HEK293 (cell line): ENCODE results near the gene RGS7.

Experiments
- EGR2 ChIP-seq: fragments of 450-650 bp; formaldehyde crosslinking; IDR thresholded peaks from 2 replicates; pipeline ENCODE4 v1.5.1; 2016; ENCODE audit warnings: low read depth, missing biosample characterization, missing genetic modification characterization
- KLF16 ChIP-seq: fragments of 450-650 bp; formaldehyde crosslinking; IDR thresholded peaks from 2 replicates; pipeline ENCODE4 v1.5.1; 2017; ENCODE audit warnings: missing biosample characterization, missing genetic modification characterization
- PRDM1 ChIP-seq: fragments of 450-650 bp; formaldehyde crosslinking; IDR thresholded peaks from 2 replicates; pipeline ENCODE4; 2016; ENCODE audit warnings: missing biosample characterization, missing genetic modification characterization
- YY1 ChIP-seq: fragments of 450-650 bp; formaldehyde crosslinking; IDR thresholded peaks from 2 replicates; pipeline ENCODE4 v1.5.1; 2018; ENCODE audit warnings: missing biosample characterization, missing genetic modification characterization
- ZNF2 ChIP-seq: fragments of 450-650 bp; formaldehyde crosslinking; IDR thresholded peaks from 2 replicates; pipeline ENCODE4 v1.5.1; 2016; ENCODE audit warnings: missing biosample characterization, missing genetic modification characterization
- TF ChIP-seq, protein P1 (sequence below): fragments of 450-650 bp; formaldehyde crosslinking; IDR thresholded peaks from 2 replicates; pipeline ENCODE4 v1.5.1; 2016; ENCODE audit warnings: missing biosample characterization, missing genetic modification characterization

GRCh38 chr1:240976685-240977084 is 380.3 kb downstream of the RGS7 start:
- TF ChIP-seq PRDM1 (tag by site-specific recombination) (no peak), YY1 (tag by site-specific recombination) (no peak), ZNF2 (tag by site-specific recombination) (no peak), KLF16 (tag by site-specific recombination) (no peak), EGR2 (tag by site-specific recombination) (no peak)
- TF ChIP-seq, protein P1, sequence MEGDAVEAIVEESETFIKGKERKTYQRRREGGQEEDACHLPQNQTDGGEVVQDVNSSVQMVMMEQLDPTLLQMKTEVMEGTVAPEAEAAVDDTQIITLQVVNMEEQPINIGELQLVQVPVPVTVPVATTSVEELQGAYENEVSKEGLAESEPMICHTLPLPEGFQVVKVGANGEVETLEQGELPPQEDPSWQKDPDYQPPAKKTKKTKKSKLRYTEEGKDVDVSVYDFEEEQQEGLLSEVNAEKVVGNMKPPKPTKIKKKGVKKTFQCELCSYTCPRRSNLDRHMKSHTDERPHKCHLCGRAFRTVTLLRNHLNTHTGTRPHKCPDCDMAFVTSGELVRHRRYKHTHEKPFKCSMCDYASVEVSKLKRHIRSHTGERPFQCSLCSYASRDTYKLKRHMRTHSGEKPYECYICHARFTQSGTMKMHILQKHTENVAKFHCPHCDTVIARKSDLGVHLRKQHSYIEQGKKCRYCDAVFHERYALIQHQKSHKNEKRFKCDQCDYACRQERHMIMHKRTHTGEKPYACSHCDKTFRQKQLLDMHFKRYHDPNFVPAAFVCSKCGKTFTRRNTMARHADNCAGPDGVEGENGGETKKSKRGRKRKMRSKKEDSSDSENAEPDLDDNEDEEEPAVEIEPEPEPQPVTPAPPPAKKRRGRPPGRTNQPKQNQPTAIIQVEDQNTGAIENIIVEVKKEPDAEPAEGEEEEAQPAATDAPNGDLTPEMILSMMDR (tag by site-specific recombination), result no peak
